GM12874 (cell line): ENCODE results near the gene FAIM2.

Experiments used
- CTCF ChIP-seq: IDR thresholded peaks from 2 replicates; pipeline ENCODE4 v1.5.1; 2011; ENCODE audit warnings: low read depth, mild to moderate bottlenecking, control low read depth, low read length, moderate library complexity; ENCODE audit not compliant: insufficient read depth

The FAIM2 gene

DNA sequence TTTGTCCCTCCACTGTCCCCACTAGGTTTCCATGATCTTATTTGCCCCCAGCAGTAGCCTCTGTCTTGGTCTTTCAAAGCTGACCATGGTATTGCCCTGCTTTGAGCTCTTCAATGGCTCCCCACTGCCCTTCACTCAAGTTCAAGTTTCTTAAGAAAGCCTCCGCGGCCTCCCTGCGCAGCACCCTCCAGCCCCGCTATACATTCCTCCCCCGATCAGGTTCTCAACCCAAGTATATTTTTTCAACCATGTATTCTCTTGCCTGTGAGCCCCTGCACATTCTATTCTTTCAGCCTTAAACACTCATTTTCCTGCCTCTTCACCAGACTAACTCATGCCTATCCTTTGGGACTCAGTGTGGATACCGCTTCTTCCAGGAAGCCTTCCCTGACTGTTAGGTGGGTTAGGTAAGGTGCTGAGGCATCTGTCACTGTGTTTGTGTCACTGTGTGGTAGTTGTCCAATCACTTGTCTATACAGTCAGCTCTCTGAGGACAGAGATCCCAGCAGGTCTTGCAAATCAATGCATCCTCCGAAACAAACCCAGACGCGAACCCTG, 4.3 kb downstream of the FAIM2 start:
- no peak for TF ChIP-seq CTCF

GRCh38 chr12:49897276-49897675, 6.4 kb downstream of the FAIM2 start:
- TF ChIP-seq CTCF = no peak

DNA sequence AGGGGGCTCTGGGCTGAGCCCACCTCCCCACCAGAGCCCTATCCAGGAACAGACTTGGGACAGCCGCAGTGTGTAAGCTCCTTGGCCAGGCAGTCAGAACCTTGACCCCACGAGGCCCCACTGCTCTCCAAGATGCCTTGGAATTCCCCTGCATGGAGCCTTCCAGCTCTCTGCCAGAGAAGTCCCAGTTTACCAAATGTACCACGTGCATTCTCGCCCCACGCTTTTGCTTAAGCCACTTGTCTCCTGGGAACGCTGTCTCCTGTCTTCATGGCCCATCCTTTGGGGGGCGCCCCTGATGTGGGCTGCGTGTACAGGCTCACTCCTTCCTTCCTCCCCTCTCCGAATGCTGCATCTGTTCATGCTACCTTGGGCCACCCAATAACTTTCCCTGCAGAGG, 7.9 kb downstream of the FAIM2 start:
- no peak for TF ChIP-seq CTCF

- TF ChIP-seq CTCF = no peak
Observed at GRCh38 chr12:49894751-49895148, 8.9 kb downstream of the FAIM2 start.

DNA sequence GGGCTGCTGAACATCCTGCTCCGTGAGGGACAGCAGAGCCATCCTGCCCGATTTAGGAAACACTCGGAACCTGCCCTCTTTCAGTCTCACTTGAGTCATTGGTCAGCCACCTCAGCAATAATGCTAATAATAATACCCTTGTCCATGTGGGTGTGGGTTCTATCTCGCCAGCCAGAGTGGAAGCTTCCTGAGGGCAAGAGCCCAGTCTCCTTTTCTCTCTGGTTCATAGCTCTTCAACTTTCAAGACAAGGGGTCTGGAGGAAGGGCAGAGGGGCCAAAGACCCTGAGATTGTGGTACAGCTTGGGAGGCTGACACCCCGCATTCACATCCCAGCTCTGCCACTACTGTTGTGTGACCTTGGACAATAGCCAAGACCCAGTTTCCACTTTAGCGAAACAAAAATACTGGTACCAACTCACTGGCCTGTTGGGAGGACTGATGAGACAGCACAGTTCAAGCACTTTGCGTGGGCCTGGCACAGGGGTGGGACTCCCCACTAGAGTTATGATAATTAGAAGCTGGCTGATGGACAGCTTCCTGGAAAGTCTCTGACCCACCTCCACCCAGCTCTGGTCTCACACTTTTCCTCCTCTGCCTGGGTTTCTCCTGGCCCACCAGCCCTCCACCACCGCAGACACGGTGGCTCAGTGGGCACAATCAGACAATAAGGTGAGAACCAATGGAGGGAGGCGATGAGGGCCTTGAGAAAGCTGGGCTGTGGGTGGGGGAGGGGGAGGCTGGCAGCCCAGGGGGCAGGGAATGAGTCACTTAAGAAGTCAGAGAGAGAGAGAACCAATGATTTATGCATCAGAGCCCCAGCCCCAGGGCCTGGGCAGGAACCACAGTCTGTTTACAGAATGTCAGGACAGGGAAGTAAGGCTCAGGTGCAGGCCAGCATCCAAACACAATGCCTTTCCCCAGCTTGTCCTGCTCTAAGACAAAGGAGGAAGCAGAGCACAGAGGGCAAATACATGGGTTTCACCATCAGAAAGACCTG, 9.6 kb downstream of the FAIM2 start:
- TF ChIP-seq CTCF = no peak

DNA sequence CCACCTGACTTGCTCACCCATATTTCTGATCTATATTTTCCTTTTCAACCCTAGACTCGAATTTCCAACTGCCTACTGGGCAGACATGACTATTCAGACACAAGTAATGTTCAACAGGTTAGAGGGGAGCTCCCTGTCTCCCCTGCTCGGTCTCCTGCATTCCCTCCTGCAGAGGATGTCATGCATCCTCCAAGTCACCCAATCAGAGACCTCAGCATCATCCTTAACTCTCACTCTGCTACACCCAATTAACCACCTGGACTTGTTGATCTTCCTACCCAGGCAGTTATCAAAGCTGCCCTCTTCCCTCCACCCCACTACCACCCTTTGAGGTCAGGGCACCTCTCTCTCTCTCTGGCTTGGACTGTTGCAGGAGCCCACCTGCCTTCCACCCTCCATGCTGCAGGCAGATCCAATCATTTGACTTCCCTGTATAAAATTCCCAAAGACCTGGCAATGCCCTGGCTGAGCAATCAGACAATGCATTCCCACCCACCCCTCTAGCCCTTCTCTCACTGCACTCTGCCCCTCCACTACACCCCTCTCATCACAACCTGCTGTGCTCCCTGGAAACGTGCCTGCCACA, 10.9 kb downstream of the FAIM2 start:
- TF ChIP-seq CTCF = no peak

GRCh38 chr12:49892084-49892731, 11.5 kb downstream of the FAIM2 start:
- TF ChIP-seq CTCF = no peak
